ENCODE results near the gene TICRR. TPM values are rescaled to one million over a fixed set of nuclear protein-coding genes. Genes with fewer than 3 reads are reported as not detected.

Gene TICRR
- total and polyA plus RNA-seq, 2 of the 4 experiments (the other 2 are of a cell fraction), result 3.0 to 4.2 TPM

DNA sequence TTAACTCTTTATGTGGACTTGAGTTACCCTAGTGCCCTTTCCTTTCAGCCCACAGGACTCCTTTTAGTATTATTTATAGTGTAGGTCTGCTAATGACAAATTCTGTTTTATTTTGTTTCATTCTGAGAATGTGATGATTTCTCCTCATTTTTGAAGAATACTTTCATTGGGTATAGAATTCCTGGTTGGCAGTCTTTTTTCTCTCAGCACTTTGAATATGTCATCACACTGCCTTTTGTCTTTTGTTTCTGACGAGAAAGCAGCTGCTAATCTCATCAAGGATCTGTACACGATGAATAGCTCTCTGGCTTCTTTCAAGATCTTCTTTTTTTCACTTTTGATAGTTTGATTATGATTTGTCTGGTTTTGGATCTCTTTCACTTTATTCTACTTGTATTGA is 37.8 kb downstream of the TICRR start:
- TF ChIP-seq BHLHE40 (IDR thresholded peaks at IDR 0.05; ENCODE audit: low read depth, low read length), result no peak
- TF ChIP-seq RAD21 (IDR thresholded peaks at IDR 0.05; ENCODE audit: low read length), result no peak
- H2BK120ac ChIP-seq (ENCODE audit: low read depth, low read length), result no peak overlapping the region
- H3K27me3 ChIP-seq (ENCODE audit: control insufficient read depth, insufficient read depth, low read length), result no peaks in the 10 kb centered on the region
- no peak overlapping the region for H4K91ac ChIP-seq (ENCODE audit: insufficient read depth, low read depth, low read length)
- H2AK9ac ChIP-seq (replicated peaks; ENCODE audit: low read depth, low read length, poor library complexity), result no peak overlapping the region
- no peak overlapping the region for H4K8ac ChIP-seq (ENCODE audit: low read depth in 2 of 2, low read length in 2 of 2)
- no peak overlapping the region for H2BK20ac ChIP-seq (ENCODE audit: low read depth, low read length)
- intact Hi-C loops (cut with micrococcal nuclease) (no loop called here), dilution Hi-C loops (cut with HindIII; ENCODE audit: low sequenced_read_pairs, unreplicated experiment) (no loop called here), in situ Hi-C loops (cut with MboI; ENCODE audit: low sequenced_read_pairs) (no loop called here)
- no peak overlapping the region for H4K5ac ChIP-seq (ENCODE audit: low read depth, low read length)
- H2BK15ac ChIP-seq (ENCODE audit: low read depth, low read length), result no peak overlapping the region
- no peak overlapping the region for H2BK5ac ChIP-seq (ENCODE audit: low read depth, low read length, poor library complexity, severe bottlenecking)
- H3K79me1 ChIP-seq (ENCODE audit: low read depth in 1 of 2, low read length in 2 of 2), result peaks cover 8 to 9% of the 10 kb centered on the region in 2 experiments; a peak in 2 of 4 replicates
- no peak overlapping the region for H2AK5ac ChIP-seq (ENCODE audit: low read depth, low read length)
- no peak overlapping the region for H3K4me2 ChIP-seq (ENCODE audit: low read depth, low read length)
- DNase-seq, result no peak
- no peak overlapping the region for H3K4ac ChIP-seq (ENCODE audit: low read depth, low read length)
- BruUV-seq (replicated peaks), result no TSS peak
- no peak overlapping the region for H3K14ac ChIP-seq (replicated peaks; ENCODE audit: low read depth, low read length)
- no peak overlapping the region for H3K27ac ChIP-seq (ENCODE audit: insufficient read depth, low read length)
- peaks cover 11% of the 10 kb centered on the region for H3K9me3 ChIP-seq (ENCODE audit: control insufficient read depth, insufficient read depth, low read length)
- H3K56ac ChIP-seq (ENCODE audit: extremely low read depth, insufficient read depth, low read length), result no peak overlapping the region
- H3K4me1 ChIP-seq (ENCODE audit: control insufficient read depth, insufficient read depth, low read length), result no peaks in the 10 kb centered on the region
- H4K20me1 ChIP-seq (ENCODE audit: insufficient read depth, low read length), result no peaks in the 10 kb centered on the region
- H3K36me3 ChIP-seq (ENCODE audit: control insufficient read depth, insufficient read depth, low read length), result peaks cover 3% of the 10 kb centered on the region; the same call in 1 of the 2 replicates
- no peak overlapping the region for H3K4me3 ChIP-seq (ENCODE audit: insufficient read depth, low read depth, low read length)
- no CpG with 5 or more reads among the region's 2 CpGs for WGBS, 2 experiments (ENCODE audit: extremely low coverage in 2 of 2, insufficient read length in 1 of 2)
- POLR2A ChIA-PET (ENCODE audit: unreplicated experiment), result no interaction called here
- no peak overlapping the region for H2AFZ ChIP-seq (replicated peaks; ENCODE audit: low read length, poor library complexity)
- no peak for ATAC-seq (ENCODE audit: low read depth)
- H3K23ac ChIP-seq (ENCODE audit: low read depth, low read length), result no peak overlapping the region
- H3K9me1 ChIP-seq (ENCODE audit: insufficient read depth, low read length), result no peaks in the 10 kb centered on the region
- CTCF ChIA-PET, result no interaction called here
- no peak overlapping the region for H3K9ac ChIP-seq (ENCODE audit: low read depth, low read length)
- no peak overlapping the region for H3K18ac ChIP-seq (ENCODE audit: low read depth, low read length)
